Lower leg skin (tissue), 3 donors: ENCODE measurements around the gene GNAT3.

Experiments
- CTCF ChIP-seq, 3 donors: fragments of 450-650 bp; IDR thresholded peaks; one replicate each; pipeline ENCODE4 v1.5.1; 2016; ENCODE audit warnings: antibody characterized with exemption in 3 of 3, mild to moderate bottlenecking in 3 of 3, moderate library complexity in 2 of 3
- POLR2A ChIP-seq, 2 donors: fragments of 450-650 bp; IDR thresholded peaks; one replicate each; pipeline ENCODE4 v1.6.1; 2016 to 2017; ENCODE audit warnings: antibody characterized with exemption in 2 of 2, mild to moderate bottlenecking in 1 of 2, moderate library complexity in 1 of 2

- TF ChIP-seq CTCF (IDR thresholded peaks at IDR 0.05) (no peak), POLR2A (IDR thresholded peaks at IDR 0.05) (no peak)
These were observed 76.3 kb downstream of the GNAT3 start for GRCh38 chr7:80435521-80435920.
